Measurements from ENCODE around the gene NKX1-2.

NKX1-2 gene

GRCh38 chr10:124450012-124450782, at the start of gene NKX1-2:
Gene NKX1-2, minus strand, starts transcription at chr10:124450035. Its CDS starts 92 bp downstream, at chr10:124449943.
- DNase-seq, result peak; percentile 0

- no peak for DNase-seq
Observed at GRCh38 chr10:124498056-124498455, 48.2 kb upstream of the NKX1-2 start.

- no peak for DNase-seq
Observed at GRCh38 chr10:124497196-124497881, 47.5 kb upstream of the NKX1-2 start.

- no peak for DNase-seq
Observed at GRCh38 chr10:124496620-124497019, 46.8 kb upstream of the NKX1-2 start.

GRCh38 chr10:124496150-124496549, 46.3 kb upstream of the NKX1-2 start:
- DNase-seq, result no peak

GRCh38 chr10:124495725-124496124, 45.9 kb upstream of the NKX1-2 start:
- DNase-seq, result no peak

- no peak for DNase-seq
Observed at GRCh38 chr10:124495162-124495561, 45.3 kb upstream of the NKX1-2 start.

- DNase-seq, result no peak
Observed at GRCh38 chr10:124494046-124494807, 44.4 kb upstream of the NKX1-2 start.

- no peak for DNase-seq
Observed at GRCh38 chr10:124493214-124493882, 43.5 kb upstream of the NKX1-2 start.

GRCh38 chr10:124492266-124492665, 42.4 kb upstream of the NKX1-2 start:
- DNase-seq, result no peak

GRCh38 chr10:124491105-124491504, 41.3 kb upstream of the NKX1-2 start:
- no peak for DNase-seq

GRCh38 chr10:124486635-124487034, 36.8 kb upstream of the NKX1-2 start:
- no peak for DNase-seq

GRCh38 chr10:124484661-124485060, 34.8 kb upstream of the NKX1-2 start:
- no peak for DNase-seq

- DNase-seq, result no peak
Observed at GRCh38 chr10:124484031-124484430, 34.2 kb upstream of the NKX1-2 start.

- no peak for DNase-seq
Observed at GRCh38 chr10:124482876-124483275, 33.0 kb upstream of the NKX1-2 start.

- DNase-seq, result no peak
Observed at GRCh38 chr10:124482236-124482800, 32.5 kb upstream of the NKX1-2 start.

- DNase-seq, result no peak
Observed at GRCh38 chr10:124481717-124482116, 31.9 kb upstream of the NKX1-2 start.

- no peak for DNase-seq
Observed at GRCh38 chr10:124480860-124481259, 31.0 kb upstream of the NKX1-2 start.

GRCh38 chr10:124478515-124478914, 28.7 kb upstream of the NKX1-2 start:
- no peak for DNase-seq

GRCh38 chr10:124477614-124478363, 28.0 kb upstream of the NKX1-2 start:
- no peak for DNase-seq

- no peak for DNase-seq
Observed at GRCh38 chr10:124476043-124476725, 26.3 kb upstream of the NKX1-2 start.
